Ovary (tissue), 3 donors: ENCODE data around the gene RGS3.

ENCODE experiments used
- POLR2A ChIP-seq: fragments of 450-650 bp; IDR thresholded peaks from one replicate; pipeline ENCODE4 v1.6.1; 2017; ENCODE audit warnings: antibody characterized with exemption, mild to moderate bottlenecking, moderate library complexity
- TF ChIP-seq, protein P1 (sequence below), 3 donors: fragments of 450-650 bp in 2 of 3; fragments of 200-600 bp in 1 of 3; IDR thresholded peaks; one replicate each; pipeline versions ENCODE4 v1.5.1 to v1.8.0; 2016 to 2022; ENCODE audit warnings: antibody characterized with exemption in 3 of 3, mild to moderate bottlenecking in 1 of 3
- donor health status: DM: no; HTN: no; CAD: no.

DNA sequence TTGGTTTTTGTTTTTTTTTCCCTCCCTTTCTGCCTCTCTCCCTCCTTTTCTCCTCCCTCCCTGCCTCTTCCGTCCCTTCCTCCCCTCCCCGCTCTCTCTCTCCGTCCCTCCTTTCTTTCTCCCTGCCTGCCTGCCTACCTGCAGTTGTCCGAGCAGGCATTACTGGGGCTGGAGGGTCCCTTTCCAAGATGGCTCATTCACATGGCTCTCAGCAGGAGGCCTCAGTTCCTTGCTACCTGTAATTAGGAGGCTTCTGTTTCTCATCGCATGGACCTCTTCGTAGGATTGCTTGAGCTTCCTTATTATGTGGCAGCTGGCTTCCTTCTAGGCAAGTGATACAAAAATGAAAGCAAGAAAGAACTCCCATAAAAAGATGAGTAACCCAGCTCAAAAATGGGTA lies 8.0 kb downstream of the RGS3 start:
- TF ChIP-seq POLR2A, result no peak
- TF ChIP-seq, protein P1, sequence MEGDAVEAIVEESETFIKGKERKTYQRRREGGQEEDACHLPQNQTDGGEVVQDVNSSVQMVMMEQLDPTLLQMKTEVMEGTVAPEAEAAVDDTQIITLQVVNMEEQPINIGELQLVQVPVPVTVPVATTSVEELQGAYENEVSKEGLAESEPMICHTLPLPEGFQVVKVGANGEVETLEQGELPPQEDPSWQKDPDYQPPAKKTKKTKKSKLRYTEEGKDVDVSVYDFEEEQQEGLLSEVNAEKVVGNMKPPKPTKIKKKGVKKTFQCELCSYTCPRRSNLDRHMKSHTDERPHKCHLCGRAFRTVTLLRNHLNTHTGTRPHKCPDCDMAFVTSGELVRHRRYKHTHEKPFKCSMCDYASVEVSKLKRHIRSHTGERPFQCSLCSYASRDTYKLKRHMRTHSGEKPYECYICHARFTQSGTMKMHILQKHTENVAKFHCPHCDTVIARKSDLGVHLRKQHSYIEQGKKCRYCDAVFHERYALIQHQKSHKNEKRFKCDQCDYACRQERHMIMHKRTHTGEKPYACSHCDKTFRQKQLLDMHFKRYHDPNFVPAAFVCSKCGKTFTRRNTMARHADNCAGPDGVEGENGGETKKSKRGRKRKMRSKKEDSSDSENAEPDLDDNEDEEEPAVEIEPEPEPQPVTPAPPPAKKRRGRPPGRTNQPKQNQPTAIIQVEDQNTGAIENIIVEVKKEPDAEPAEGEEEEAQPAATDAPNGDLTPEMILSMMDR (IDR thresholded peaks at IDR 0.05), result no peak
